Neural crest cell (in vitro differentiated cells): ENCODE measurements around the gene SERHL2. TPM values are rescaled to one million over a fixed set of nuclear protein-coding genes. Genes with fewer than 3 reads are reported as not detected.
"Not testable (repeated sequence)": the region's sequence is repeated elsewhere in the genome, so short reads cannot be mapped to it uniquely, and the experiment has no call there.

Experiments
- DNase-seq: peaks from one replicate; pipeline ENCODE4 v3.0.0; 2021; ENCODE audit warnings: low read depth, mixed read lengths, low spot score
- H3K27ac Mint-ChIP-seq: one replicate; pipeline ENCODE4 v1.8.0; 2021; ENCODE audit warnings: mild to moderate bottlenecking, mixed read lengths; ENCODE audit not compliant: unreplicated experiment
- H3K27me3 Mint-ChIP-seq: 2 replicates; pipeline ENCODE4 v1.8.0; 2021; ENCODE audit warnings: low read depth, mild to moderate bottlenecking, mixed read lengths
- H3K36me3 Mint-ChIP-seq: 2 replicates; pipeline ENCODE4 v1.8.0; 2021; ENCODE audit warnings: low read depth, mild to moderate bottlenecking, mixed read lengths
- H3K4me1 Mint-ChIP-seq: 2 replicates; pipeline ENCODE4 v1.8.0; 2021; ENCODE audit warnings: mixed read lengths
- H3K4me3 Mint-ChIP-seq: one replicate; pipeline ENCODE4 v1.8.0; 2021; ENCODE audit warnings: mild to moderate bottlenecking, mixed read lengths
- H3K9me3 Mint-ChIP-seq: 2 replicates; pipeline ENCODE4 v1.8.0; 2021; ENCODE audit warnings: mixed read lengths
- CTCF ChIP-seq: fragments of 200-600 bp; sonication (generic); conservative IDR thresholded peaks from 2 replicates; pipeline ENCODE4 v1.5.0; 2021; ENCODE audit warnings: antibody characterized with exemption, mild to moderate bottlenecking
- total RNA-seq: library from RNA; stranded (reverse); gene quantifications from 2 replicates; pipeline ENCODE4 v1.2.1, GENCODE V29; 2021

Gene SERHL2
- total RNA-seq, 1 donor from 2014 or later, result 0.63 TPM

DNA sequence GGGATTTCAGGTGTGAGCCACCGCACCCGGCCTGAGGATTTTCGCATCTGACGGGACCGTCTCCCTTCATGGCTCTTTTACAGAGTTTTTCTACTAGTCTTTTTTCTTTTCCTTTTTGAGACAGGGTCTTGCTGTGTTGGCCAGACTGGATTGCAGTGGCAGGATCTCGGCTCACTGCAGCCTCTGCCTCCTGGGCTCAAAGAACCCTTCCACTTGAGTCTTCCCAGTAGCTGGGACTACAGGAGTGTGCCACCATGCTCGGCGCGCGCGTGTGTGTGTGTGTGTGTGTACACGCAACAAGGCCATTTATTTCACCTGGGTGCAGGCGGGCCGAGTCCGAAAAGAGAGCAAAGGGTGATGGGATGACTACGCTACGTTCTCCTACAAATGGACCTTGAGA, 10.9 kb downstream of the SERHL2 start:
- H3K27ac Mint-ChIP-seq, result no peak overlapping the region
- no peak for TF ChIP-seq CTCF
- H3K9me3 Mint-ChIP-seq, result no peaks in the 10 kb centered on the region
- no peak overlapping the region for H3K4me3 Mint-ChIP-seq
- no peak for DNase-seq
- no peaks in the 10 kb centered on the region for H3K36me3 Mint-ChIP-seq
- peaks cover 6% of the 10 kb centered on the region for H3K27me3 Mint-ChIP-seq
- H3K4me1 Mint-ChIP-seq, result peaks cover 18% of the 10 kb centered on the region

GRCh38 chr22:42565956-42566355, 12.2 kb downstream of the SERHL2 start:
- DNase-seq, result no peak
- no peak overlapping the region for H3K27ac Mint-ChIP-seq
- peak overlapping the region; percentile 40 for H3K4me3 Mint-ChIP-seq
- no peak for TF ChIP-seq CTCF
- H3K27me3 Mint-ChIP-seq, result peaks cover 5% of the 10 kb centered on the region
- H3K9me3 Mint-ChIP-seq, result no peaks in the 10 kb centered on the region
- peaks cover 4% of the 10 kb centered on the region for H3K36me3 Mint-ChIP-seq
- H3K4me1 Mint-ChIP-seq, result peaks cover 14% of the 10 kb centered on the region

- not testable (repeated sequence) for H3K36me3 Mint-ChIP-seq, H3K9me3 Mint-ChIP-seq, H3K27me3 Mint-ChIP-seq, H3K27ac Mint-ChIP-seq, H3K4me1 Mint-ChIP-seq, H3K4me3 Mint-ChIP-seq, DNase-seq
These were observed 14.2 kb downstream of the SERHL2 start for GRCh38 chr22:42567950-42568349.

GRCh38 chr22:42570580-42570979, 16.8 kb downstream of the SERHL2 start:
- H3K4me3 Mint-ChIP-seq, result peak overlapping the region; percentile 54
- not testable (repeated sequence) for H3K4me1 Mint-ChIP-seq, H3K27me3 Mint-ChIP-seq, H3K27ac Mint-ChIP-seq, H3K36me3 Mint-ChIP-seq, DNase-seq, H3K9me3 Mint-ChIP-seq

GRCh38 chr22:42571068-42571467, 17.3 kb downstream of the SERHL2 start:
- not testable (repeated sequence) for H3K4me1 Mint-ChIP-seq, H3K4me3 Mint-ChIP-seq, H3K27me3 Mint-ChIP-seq, DNase-seq, H3K36me3 Mint-ChIP-seq, H3K27ac Mint-ChIP-seq, H3K9me3 Mint-ChIP-seq

- DNase-seq, H3K4me3 Mint-ChIP-seq, H3K36me3 Mint-ChIP-seq, H3K9me3 Mint-ChIP-seq, H3K27ac Mint-ChIP-seq, H3K27me3 Mint-ChIP-seq, H3K4me1 Mint-ChIP-seq: not testable (repeated sequence)
These were observed 20.3 kb downstream of the SERHL2 start for GRCh38 chr22:42574046-42574445.

DNA sequence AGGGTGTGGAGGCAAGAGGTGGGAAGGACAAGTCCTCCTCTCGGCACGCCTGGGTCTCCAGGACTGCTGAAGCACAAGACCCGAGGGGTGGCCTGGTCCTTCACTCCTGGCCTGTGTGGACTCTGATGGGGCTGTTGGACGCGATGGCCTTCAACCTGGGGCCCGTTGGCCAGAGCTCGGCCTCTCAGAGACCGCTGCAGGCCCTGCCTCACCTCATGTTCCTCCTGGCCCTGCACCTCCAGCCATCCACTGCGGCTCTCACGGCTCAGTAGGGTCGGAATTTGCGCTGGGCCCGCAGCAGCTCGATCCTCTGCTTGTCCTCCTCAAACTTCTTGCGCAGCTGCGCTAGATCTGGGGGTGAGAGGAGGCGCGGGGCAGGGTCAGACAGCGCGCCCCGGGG, 20.7 kb downstream of the SERHL2 start:
- not testable (repeated sequence) for H3K4me3 Mint-ChIP-seq, DNase-seq, H3K36me3 Mint-ChIP-seq, H3K27me3 Mint-ChIP-seq, H3K4me1 Mint-ChIP-seq, H3K27ac Mint-ChIP-seq, H3K9me3 Mint-ChIP-seq

DNA sequence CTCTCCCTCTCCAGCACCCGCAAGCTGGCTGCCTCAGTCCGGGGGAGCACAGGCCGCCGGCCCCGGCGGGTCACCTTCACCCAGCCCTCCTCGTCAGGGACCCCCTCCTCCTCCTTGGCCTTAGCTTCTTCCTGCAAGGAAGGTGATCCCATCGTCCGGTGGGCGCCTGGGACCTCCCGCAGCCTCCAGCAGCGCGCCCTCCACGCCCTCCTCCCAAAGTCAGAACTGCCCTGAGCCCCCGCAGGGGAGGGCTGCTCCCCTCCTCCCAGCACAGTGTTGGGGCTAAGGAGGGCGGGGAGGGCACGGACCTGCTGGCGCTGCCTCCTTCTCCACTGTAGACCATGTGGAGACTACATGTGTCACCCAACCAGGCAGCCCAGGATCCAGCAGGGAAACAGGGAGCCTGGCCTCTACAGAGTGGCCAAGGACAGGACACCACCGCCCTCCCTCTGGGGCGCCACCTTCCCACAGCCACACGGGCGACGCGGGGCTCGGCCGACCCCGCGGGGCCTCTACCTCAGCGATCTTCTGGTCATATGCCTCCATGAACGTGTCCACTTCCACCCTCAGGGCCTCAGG, 22.3 kb downstream of the SERHL2 start:
- not testable (repeated sequence) for H3K36me3 Mint-ChIP-seq, H3K4me3 Mint-ChIP-seq, DNase-seq, H3K27ac Mint-ChIP-seq, H3K9me3 Mint-ChIP-seq, H3K4me1 Mint-ChIP-seq, H3K27me3 Mint-ChIP-seq

GRCh38 chr22:42577141-42577540, 23.4 kb downstream of the SERHL2 start:
- DNase-seq, H3K27me3 Mint-ChIP-seq, H3K4me3 Mint-ChIP-seq, H3K36me3 Mint-ChIP-seq, H3K9me3 Mint-ChIP-seq, H3K4me1 Mint-ChIP-seq: not testable (repeated sequence)
- H3K27ac Mint-ChIP-seq, result peak overlapping the region; percentile 35
